ENCODE measurements around the gene CRBN. TPM values are rescaled to one million over a fixed set of nuclear protein-coding genes. Genes with fewer than 3 reads are reported as not detected.

CRBN gene
- total and polyA plus RNA-seq, 9 of the 15 experiments (the other 6 are each of a cell fraction or from before 2014, with no cell fraction given), result 40.8 to 331 (median 57.4) TPM

DNA sequence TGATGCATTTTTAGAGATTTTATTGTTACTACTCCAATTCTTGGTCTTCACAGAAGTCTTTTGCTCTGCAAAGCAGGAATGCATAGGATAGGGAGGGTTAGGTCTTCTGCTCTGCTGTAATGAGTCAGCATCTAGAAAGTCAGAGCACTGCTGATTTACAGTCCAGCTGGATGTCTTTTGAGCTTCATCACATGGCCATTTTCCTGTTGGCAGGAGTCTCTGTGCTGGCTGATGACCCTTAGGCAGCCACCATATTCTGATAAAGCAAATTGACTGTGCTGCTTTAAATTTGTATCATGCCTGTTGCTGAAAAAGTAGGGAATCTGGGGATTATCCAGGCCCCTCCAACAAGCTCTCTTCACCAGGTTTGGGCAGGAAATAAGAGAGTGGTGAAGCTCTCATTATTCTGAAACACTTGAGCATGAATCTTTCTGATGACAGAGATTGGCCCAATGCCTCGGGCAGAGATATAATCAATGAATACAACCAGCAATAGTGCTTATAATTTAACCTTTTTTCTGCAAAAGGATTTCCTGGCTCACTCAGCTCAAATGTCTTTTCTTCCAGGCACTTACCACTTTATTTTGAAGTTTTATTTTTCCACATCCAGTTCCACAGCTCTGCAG, 9.7 kb upstream of the CRBN start (continued):
- TF ChIP-seq HDAC6 (IDR thresholded peaks at IDR 0.05; ENCODE audit: low read depth, low read length) (no peak), MYBL2 (IDR thresholded peaks at IDR 0.05; ENCODE audit: low read depth) (no peak), MYBL2 (CRISPR knock-in tag; IDR thresholded peaks at IDR 0.05; ENCODE audit: borderline replicate concordance) (no peak), E2F3 (CRISPR knock-in tag; IDR thresholded peaks at IDR 0.05) (no peak), TFAM (CRISPR knock-in tag; conservative IDR thresholded peaks at IDR 0.05) (no peak), HCFC1 (IDR thresholded peaks at IDR 0.05; ENCODE audit: low read depth, low read length) (no peak), RAD51 (IDR thresholded peaks at IDR 0.05; ENCODE audit: borderline replicate concordance, low read depth) (peak; percentile 51; the same call in 1 of the 2 replicates), ZNF324 (CRISPR knock-in tag; IDR thresholded peaks at IDR 0.05) (no peak), FOXK2 (conservative IDR thresholded peaks at IDR 0.05 in 1 of 2, IDR thresholded peaks at IDR 0.05 in 1 of 2; ENCODE audit: low read depth in 2 of 2) (peak in 1 of 2 experiments; percentile 26; a peak in 1 of 4 replicates), TARDBP (IDR thresholded peaks at IDR 0.05) (no peak), ILK (tag; IDR thresholded peaks at IDR 0.05; ENCODE audit: borderline replicate concordance, low read depth) (no peak), ZNF3 (CRISPR knock-in tag; IDR thresholded peaks at IDR 0.05) (no peak), EHMT2 (IDR thresholded peaks at IDR 0.05) (peak; percentile 83), CLOCK (CRISPR knock-in tag; IDR thresholded peaks at IDR 0.05; ENCODE audit: borderline replicate concordance) (0 out of 2 replicates have a peak, but pooled peaks have one; percentile 10), FOS (IDR thresholded peaks at IDR 0.05; ENCODE audit: extremely low read depth, insufficient read length) (no peak), RREB1 (CRISPR knock-in tag; IDR thresholded peaks at IDR 0.05) (no peak), NELFE (IDR thresholded peaks at IDR 0.05; ENCODE audit: insufficient read depth, insufficient read length) (no peak), GTF2E2 (tag; IDR thresholded peaks at IDR 0.05) (no peak), CREM (IDR thresholded peaks at IDR 0.05; ENCODE audit: low read depth) (no peak), MTA3 (IDR thresholded peaks at IDR 0.05; ENCODE audit: borderline replicate concordance) (no peak; the same call in 1 of the 2 replicates), BCOR (IDR thresholded peaks at IDR 0.05) (no peak), TAF7 (tag; IDR thresholded peaks at IDR 0.05) (no peak), NCOA1 (IDR thresholded peaks at IDR 0.05; ENCODE audit: low read depth) (no peak)

Data from K562 (cell line).